ENCODE results near the gene LINS1. TPM values are rescaled to one million over a fixed set of nuclear protein-coding genes. Genes with fewer than 3 reads are reported as not detected.

LINS1 gene
- total RNA-seq, 2 donors from 2014 or later: 5.4 to 29.3 TPM

DNA sequence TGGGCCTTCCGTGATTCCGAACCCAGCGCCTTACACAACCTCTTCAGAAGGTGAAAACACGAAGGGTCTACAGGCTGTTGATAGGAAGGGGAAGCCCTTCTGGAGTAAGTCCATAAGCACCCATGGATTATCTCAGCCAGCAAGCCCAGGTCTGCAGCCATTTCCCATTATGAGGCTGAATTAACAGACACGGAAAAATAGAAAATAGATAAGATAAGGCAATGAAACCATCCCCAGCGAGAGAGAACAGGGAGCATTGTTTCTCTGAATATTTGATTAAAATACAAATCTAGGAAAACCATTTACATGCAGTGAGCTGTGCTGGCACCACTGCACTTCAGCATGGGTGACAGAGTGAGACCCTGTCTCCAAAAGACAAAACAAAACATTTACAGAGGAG is 57.0 kb downstream of the LINS1 start:
- no peak for DNase-seq (ENCODE audit: low spot score)
- no peaks in the 10 kb centered on the region for H3K36me3 ChIP-seq
- no peak overlapping the region for H3K27ac ChIP-seq
- H3K9me3 ChIP-seq: no peaks in the 10 kb centered on the region
- H3K27me3 ChIP-seq (replicated peaks; ENCODE audit: insufficient read depth): no peaks in the 10 kb centered on the region
- no peak for ATAC-seq (ENCODE audit: insufficient number of reproducible peaks, low FRiP score, low read depth)
- no peaks in the 10 kb centered on the region for H3K4me1 ChIP-seq (ENCODE audit: control insufficient read depth in 1 of 2, low read depth in 2 of 2)
- H3K4me3 ChIP-seq: no peak overlapping the region
- TF ChIP-seq, protein P1, sequence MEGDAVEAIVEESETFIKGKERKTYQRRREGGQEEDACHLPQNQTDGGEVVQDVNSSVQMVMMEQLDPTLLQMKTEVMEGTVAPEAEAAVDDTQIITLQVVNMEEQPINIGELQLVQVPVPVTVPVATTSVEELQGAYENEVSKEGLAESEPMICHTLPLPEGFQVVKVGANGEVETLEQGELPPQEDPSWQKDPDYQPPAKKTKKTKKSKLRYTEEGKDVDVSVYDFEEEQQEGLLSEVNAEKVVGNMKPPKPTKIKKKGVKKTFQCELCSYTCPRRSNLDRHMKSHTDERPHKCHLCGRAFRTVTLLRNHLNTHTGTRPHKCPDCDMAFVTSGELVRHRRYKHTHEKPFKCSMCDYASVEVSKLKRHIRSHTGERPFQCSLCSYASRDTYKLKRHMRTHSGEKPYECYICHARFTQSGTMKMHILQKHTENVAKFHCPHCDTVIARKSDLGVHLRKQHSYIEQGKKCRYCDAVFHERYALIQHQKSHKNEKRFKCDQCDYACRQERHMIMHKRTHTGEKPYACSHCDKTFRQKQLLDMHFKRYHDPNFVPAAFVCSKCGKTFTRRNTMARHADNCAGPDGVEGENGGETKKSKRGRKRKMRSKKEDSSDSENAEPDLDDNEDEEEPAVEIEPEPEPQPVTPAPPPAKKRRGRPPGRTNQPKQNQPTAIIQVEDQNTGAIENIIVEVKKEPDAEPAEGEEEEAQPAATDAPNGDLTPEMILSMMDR (IDR thresholded peaks at IDR 0.05): no peak

DNA sequence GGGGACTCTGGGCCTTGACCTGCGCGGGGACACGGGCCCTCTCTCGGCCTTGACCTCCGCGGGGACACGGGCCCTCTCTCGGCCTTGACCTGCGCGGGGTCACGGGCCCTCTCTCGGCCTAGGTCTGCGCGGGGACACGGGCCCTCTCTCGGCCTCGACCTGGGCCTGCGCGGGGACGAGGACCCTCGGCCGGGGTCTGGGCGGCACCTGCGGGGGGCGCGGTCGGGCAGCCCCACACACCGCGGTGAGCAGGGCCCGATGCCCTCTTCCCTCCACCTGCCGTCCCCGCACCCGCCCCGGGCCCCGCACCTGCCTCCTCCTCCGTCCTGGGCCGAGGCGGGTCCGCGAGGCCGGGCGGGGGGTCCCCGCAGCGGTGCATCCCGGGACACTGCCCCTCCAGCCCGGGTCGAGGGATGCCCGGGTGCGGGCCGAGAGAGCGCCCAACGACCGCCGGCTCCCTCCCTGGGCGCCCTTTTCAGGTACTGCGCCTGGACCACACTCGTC is 57.6 kb downstream of the LINS1 start:
- no peaks in the 10 kb centered on the region for H3K9me3 ChIP-seq
- H3K36me3 ChIP-seq: no peaks in the 10 kb centered on the region
- no peak overlapping the region for H3K27ac ChIP-seq
- no peaks in the 10 kb centered on the region for H3K4me1 ChIP-seq (ENCODE audit: control insufficient read depth in 1 of 2, low read depth in 2 of 2)
- no peak overlapping the region for H3K4me3 ChIP-seq
- DNase-seq (ENCODE audit: low spot score): no peak
- TF ChIP-seq, protein P1 (IDR thresholded peaks at IDR 0.05): no peak
- ATAC-seq (ENCODE audit: insufficient number of reproducible peaks, low FRiP score, low read depth): no peak
- no peaks in the 10 kb centered on the region for H3K27me3 ChIP-seq (replicated peaks; ENCODE audit: insufficient read depth)

DNA sequence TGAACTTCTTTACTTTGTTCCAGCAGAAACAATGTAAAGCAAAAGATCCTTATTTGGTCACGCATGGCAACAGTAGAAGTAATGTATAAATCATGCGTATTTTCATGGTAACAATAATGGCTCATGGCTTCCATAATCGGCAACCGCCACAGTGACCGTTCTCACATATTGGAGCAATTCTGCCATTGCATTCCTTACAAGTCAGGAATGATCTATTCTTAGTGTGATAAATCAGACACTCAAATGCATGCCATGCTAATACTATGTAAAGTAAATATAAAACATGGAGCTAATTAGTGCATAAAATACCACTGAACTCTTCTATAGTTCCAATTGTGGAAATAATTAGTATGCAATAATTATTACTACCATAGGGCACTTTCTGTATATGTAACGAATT is 59.7 kb downstream of the LINS1 start:
- Histone ChIP-seq H3K27ac (no peak overlapping the region), H3K36me3 (no peaks in the 10 kb centered on the region), H3K4me3 (no peak overlapping the region), H3K9me3 (no peaks in the 10 kb centered on the region), H3K27me3 (replicated peaks; ENCODE audit: insufficient read depth) (no peaks in the 10 kb centered on the region), H3K4me1 (ENCODE audit: control insufficient read depth in 1 of 2, low read depth in 2 of 2) (no peaks in the 10 kb centered on the region)
- ATAC-seq (ENCODE audit: insufficient number of reproducible peaks, low FRiP score, low read depth) (no peak), DNase-seq (ENCODE audit: low spot score) (no peak)
- TF ChIP-seq, protein P1 (IDR thresholded peaks at IDR 0.05): no peak

DNA sequence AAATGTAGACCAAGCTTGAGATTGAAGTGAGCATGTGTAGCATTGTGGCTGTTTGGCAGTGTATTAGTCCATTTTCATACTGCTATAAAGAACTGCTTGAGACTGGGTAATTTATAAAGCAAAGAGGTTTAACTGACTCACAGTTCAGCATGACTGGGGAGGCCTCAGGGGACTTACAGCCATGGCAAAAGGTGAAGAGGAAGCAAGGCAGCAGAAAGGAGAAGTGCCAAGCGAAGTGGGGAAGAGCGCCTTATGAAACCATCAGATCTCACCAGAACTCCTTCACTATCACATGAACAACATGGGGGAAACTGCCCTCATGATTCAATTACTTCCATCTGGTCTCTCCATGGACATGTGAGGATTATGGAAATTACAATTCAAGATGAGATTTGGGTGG is 64.7 kb downstream of the LINS1 start:
- DNase-seq (ENCODE audit: low spot score): no peak
- no peaks in the 10 kb centered on the region for H3K27me3 ChIP-seq (replicated peaks; ENCODE audit: insufficient read depth)

DNA sequence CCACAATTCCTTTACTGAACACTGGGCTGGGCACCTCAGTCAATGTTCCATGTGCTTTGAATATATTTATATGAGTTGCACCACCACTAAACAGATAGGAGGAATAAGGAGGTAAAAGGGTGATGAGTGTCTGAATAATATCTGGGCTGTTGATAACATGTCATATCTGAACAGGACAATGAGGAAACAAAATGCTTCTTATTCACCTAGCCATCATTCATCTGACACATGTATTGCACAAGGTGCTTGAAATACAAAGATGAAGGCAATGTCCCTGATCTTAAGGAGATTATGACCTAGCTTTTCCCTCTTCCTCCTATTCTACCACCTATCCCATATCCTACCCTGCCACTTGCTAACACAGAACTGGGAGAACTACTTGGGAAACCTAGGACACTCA is 65.3 kb downstream of the LINS1 start:
- H3K4me1 ChIP-seq (ENCODE audit: control insufficient read depth in 1 of 2, low read depth in 2 of 2): no peaks in the 10 kb centered on the region
- H3K36me3 ChIP-seq: no peaks in the 10 kb centered on the region
- no peak overlapping the region for H3K27ac ChIP-seq
- DNase-seq (ENCODE audit: low spot score) (no peak), ATAC-seq (ENCODE audit: insufficient number of reproducible peaks, low FRiP score, low read depth) (no peak)
- TF ChIP-seq, protein P1 (IDR thresholded peaks at IDR 0.05): no peak
- no peak overlapping the region for H3K4me3 ChIP-seq
- no peaks in the 10 kb centered on the region for H3K9me3 ChIP-seq
- no peaks in the 10 kb centered on the region for H3K27me3 ChIP-seq (replicated peaks; ENCODE audit: insufficient read depth)

More for the DNA sequence above, 64.7 kb downstream of the LINS1 start:
- H3K4me3 ChIP-seq: no peak overlapping the region
- no peaks in the 10 kb centered on the region for H3K36me3 ChIP-seq
- H3K27ac ChIP-seq: no peak overlapping the region
- H3K4me1 ChIP-seq (ENCODE audit: control insufficient read depth in 1 of 2, low read depth in 2 of 2): no peaks in the 10 kb centered on the region
- TF ChIP-seq, protein P1 (IDR thresholded peaks at IDR 0.05): no peak
- no peaks in the 10 kb centered on the region for H3K9me3 ChIP-seq
- ATAC-seq (ENCODE audit: insufficient number of reproducible peaks, low FRiP score, low read depth): no peak
